DOHH2 (cell line): Measurements from ENCODE around the gene HRH1.

Experiments used
- H3F3A ChIP-seq: fragments of 200-600 bp; sonication (generic), shearing (Covaris generic); 2 replicates; pipeline ENCODE4 v1.6.0; 2016; ENCODE audit warnings: antibody characterized with exemption, mild to moderate bottlenecking; ENCODE audit not compliant: control insufficient read depth, insufficient read depth
- H3K27ac ChIP-seq: fragments of 200-600 bp; sonication (generic); 2 replicates; pipeline ENCODE4 v1.5.1; 2014; ENCODE audit warnings: low read depth, mild to moderate bottlenecking, low read length, moderate library complexity
- H3K27me3 ChIP-seq: fragments of 200-600 bp; sonication (generic); 2 replicates; pipeline ENCODE4 v1.6.1; 2014; ENCODE audit warnings: mild to moderate bottlenecking, low read length, mixed read lengths; ENCODE audit not compliant: control insufficient read depth
- H3K36me3 ChIP-seq: fragments of 200-600 bp; sonication (generic); 2 replicates; pipeline ENCODE4 v1.6.1; 2014; ENCODE audit warnings: mild to moderate bottlenecking, low read length, moderate library complexity, mixed read lengths; ENCODE audit not compliant: control insufficient read depth
- H3K4me1 ChIP-seq: fragments of 200-600 bp; sonication (generic); 2 replicates; pipeline ENCODE4 v1.6.1; 2014; ENCODE audit warnings: mild to moderate bottlenecking, low read length, mixed read lengths; ENCODE audit not compliant: control insufficient read depth
- H3K4me2 ChIP-seq: fragments of 200-600 bp; sonication (generic); 2 replicates; pipeline ENCODE4 v1.6.0; 2014; ENCODE audit warnings: mild to moderate bottlenecking, low read length, moderate library complexity
- H3K4me3 ChIP-seq: fragments of 200-600 bp; sonication (generic); 2 replicates; pipeline ENCODE4 v1.5.1; 2014; ENCODE audit warnings: mild to moderate bottlenecking, low read length, mixed read lengths
- H3K79me2 ChIP-seq: fragments of 200-600 bp; sonication (generic); 2 replicates; pipeline ENCODE4 v1.6.1; 2014; ENCODE audit warnings: mild to moderate bottlenecking, low read length, mixed read lengths; ENCODE audit not compliant: control insufficient read depth
- H3K9me2 ChIP-seq: fragments of 200-600 bp; sonication (generic); replicated peaks from 2 replicates; pipeline ENCODE4 v1.6.1; 2014; ENCODE audit warnings: mild to moderate bottlenecking, low read length, mixed read lengths; ENCODE audit not compliant: control insufficient read depth
- H3K9me3 ChIP-seq: fragments of 200-600 bp; sonication (generic); 2 replicates; pipeline ENCODE4 v1.6.1; 2014; ENCODE audit warnings: antibody characterized with exemption, low read length, mixed read lengths; ENCODE audit not compliant: control insufficient read depth, insufficient read depth
- H4K20me1 ChIP-seq: fragments of 200-600 bp; sonication (generic); 2 replicates; pipeline ENCODE4 v1.6.0; 2014; ENCODE audit warnings: low read depth, mild to moderate bottlenecking, antibody characterized with exemption, low read length, moderate library complexity; ENCODE audit not compliant: control insufficient read depth, insufficient read depth
- EZH2phosphoT487 ChIP-seq: fragments of 200-600 bp; sonication (generic); IDR thresholded peaks from 2 replicates; pipeline ENCODE4 v1.6.1; 2017; ENCODE audit warnings: borderline replicate concordance, mild to moderate bottlenecking, antibody characterized with exemption, low read length, moderate library complexity, mixed read lengths
- TF ChIP-seq, protein P1 (sequence below): fragments of 200-600 bp; sonication (generic); IDR thresholded peaks from one replicate; pipeline ENCODE4 v1.5.1; 2014; ENCODE audit warnings: antibody characterized with exemption, mild to moderate bottlenecking, low read depth, low read length; ENCODE audit not compliant: poor library complexity, severe bottlenecking

Gene HRH1

DNA sequence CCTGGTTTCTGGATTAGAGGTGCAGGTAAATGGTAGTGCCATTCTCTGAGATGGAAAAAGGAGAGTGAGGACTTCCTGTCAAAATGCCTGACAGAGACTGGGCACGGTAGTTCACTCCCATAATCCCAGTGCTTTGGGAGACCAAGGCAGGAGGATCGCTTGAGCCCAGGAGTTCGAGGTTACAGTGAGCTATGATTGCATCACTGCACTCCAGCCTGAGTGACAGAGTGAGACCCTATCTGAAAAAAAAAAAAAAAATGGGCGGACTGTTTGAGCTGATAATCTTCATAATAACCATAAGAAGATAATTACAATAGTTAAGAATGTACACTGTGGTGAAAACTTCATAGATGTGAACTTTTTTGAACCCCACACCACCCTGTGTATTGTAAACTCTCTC, 44.2 kb downstream of the HRH1 start:
- Histone ChIP-seq H3K27ac (no peak overlapping the region), H3K36me3 (no peaks in the 10 kb centered on the region), H4K20me1 (no peaks in the 10 kb centered on the region), H3K4me2 (no peak overlapping the region), H3K9me3 (no peaks in the 10 kb centered on the region), H3K4me1 (no peaks in the 10 kb centered on the region), H3K9me2 (no peaks in the 10 kb centered on the region), H3F3A (no peaks in the 10 kb centered on the region), H3K4me3 (no peak overlapping the region), H3K79me2 (no peaks in the 10 kb centered on the region), H3K27me3 (no peaks in the 10 kb centered on the region; the same call in 1 of the 2 replicates)
- TF ChIP-seq, protein P1, sequence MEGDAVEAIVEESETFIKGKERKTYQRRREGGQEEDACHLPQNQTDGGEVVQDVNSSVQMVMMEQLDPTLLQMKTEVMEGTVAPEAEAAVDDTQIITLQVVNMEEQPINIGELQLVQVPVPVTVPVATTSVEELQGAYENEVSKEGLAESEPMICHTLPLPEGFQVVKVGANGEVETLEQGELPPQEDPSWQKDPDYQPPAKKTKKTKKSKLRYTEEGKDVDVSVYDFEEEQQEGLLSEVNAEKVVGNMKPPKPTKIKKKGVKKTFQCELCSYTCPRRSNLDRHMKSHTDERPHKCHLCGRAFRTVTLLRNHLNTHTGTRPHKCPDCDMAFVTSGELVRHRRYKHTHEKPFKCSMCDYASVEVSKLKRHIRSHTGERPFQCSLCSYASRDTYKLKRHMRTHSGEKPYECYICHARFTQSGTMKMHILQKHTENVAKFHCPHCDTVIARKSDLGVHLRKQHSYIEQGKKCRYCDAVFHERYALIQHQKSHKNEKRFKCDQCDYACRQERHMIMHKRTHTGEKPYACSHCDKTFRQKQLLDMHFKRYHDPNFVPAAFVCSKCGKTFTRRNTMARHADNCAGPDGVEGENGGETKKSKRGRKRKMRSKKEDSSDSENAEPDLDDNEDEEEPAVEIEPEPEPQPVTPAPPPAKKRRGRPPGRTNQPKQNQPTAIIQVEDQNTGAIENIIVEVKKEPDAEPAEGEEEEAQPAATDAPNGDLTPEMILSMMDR, result no peak
- no peak for TF ChIP-seq EZH2phosphoT487

DNA sequence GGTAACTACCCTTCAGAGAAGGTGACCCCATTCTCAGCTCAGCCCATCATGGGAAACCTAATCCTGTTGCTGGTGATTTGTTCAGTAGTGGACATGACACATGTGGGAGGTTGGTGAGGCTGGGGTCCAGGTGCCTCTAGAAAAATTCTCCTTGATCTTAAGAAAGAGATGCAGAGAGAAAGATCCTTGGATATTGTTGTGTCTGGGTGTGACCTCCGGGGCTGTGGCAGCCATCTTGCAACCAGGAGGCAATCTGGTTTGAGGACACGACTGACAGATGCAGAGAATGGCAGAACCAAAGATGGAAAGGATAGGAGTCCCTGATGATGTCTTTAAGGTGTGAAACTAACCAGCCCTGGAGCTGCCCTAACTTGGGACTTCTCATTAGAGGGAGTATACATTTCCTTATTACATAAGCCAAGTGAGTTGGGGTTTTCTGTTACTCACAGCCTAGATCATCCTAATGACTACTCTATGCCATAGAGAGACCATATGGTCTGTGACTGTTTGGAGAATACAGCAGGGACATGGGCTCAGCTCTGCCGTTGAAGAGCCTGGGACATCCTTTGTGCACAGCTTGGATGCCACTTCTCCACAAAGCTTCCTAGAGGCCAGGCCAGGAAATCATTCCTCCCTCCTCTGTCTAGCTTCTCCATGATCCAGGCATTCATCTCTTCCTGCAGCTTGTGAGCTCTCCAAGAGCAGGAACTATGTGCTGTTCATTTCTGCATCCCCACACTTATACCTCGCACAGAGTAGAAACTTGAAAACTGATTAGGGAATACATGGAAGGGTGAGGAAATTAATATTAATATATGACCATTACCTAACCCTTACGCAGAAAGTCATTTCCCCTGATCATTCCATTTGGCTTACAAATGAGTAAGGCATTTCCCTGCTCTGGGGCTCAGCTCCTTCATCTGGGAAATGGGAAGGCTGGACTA, 45.9 kb downstream of the HRH1 start:
- TF ChIP-seq, protein P1, result no peak
- no peak for TF ChIP-seq EZH2phosphoT487
- H3K4me2 ChIP-seq, result no peak overlapping the region
- H3K4me3 ChIP-seq, result no peak overlapping the region
- no peaks in the 10 kb centered on the region for H3K9me3 ChIP-seq
- H3K36me3 ChIP-seq, result no peaks in the 10 kb centered on the region
- no peaks in the 10 kb centered on the region for H4K20me1 ChIP-seq
- no peaks in the 10 kb centered on the region for H3K79me2 ChIP-seq
- no peaks in the 10 kb centered on the region for H3K4me1 ChIP-seq
- H3K9me2 ChIP-seq, result no peaks in the 10 kb centered on the region
- no peak overlapping the region for H3K27ac ChIP-seq
- no peaks in the 10 kb centered on the region for H3F3A ChIP-seq
- no peaks in the 10 kb centered on the region for H3K27me3 ChIP-seq

DNA sequence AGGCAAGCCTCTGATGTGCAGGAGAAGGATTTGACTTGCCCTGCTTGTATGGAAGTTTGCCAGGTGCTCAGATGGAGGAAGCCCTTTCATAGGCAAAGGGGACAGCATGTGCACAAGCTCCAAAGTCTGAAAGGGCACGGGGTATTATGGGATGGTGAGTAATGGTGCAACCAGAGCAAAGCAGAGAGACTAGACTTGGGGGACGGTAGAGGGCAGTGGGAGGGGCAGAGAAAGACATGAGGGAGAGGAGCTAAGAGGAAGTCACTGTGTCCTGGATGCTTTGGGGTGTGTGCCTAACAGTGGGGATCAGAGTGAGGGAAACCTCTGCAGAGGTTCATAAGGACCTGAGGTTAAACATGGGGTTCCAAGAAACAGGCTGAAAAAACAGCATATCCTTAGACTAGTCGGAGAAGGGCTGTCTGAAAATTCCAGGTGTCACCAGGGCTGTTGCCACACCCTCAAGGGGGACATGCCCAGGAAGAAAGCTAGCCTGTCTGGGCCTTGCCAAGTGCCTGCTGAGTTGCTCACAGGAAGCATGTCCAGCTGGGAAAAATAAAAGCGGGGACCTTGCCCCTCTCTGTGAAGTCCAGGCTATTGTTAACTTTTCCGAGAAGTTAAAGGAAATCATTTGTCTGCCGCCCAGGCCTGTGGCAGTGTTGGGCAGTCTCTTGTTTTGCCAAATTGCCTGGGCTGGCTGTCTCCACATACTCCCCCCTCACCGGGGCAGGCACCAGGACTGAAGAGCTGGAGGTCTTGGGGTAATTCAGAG, 47.1 kb downstream of the HRH1 start:
- no peak overlapping the region for H3K4me2 ChIP-seq

More for the DNA sequence above, 47.1 kb downstream of the HRH1 start:
- no peaks in the 10 kb centered on the region for H3K9me3 ChIP-seq
- H3K4me1 ChIP-seq, result no peaks in the 10 kb centered on the region
- no peaks in the 10 kb centered on the region for H3K79me2 ChIP-seq
- H3F3A ChIP-seq, result no peaks in the 10 kb centered on the region
- no peak overlapping the region for H3K27ac ChIP-seq
- no peak overlapping the region for H3K4me3 ChIP-seq
- no peaks in the 10 kb centered on the region for H3K9me2 ChIP-seq
- H4K20me1 ChIP-seq, result no peaks in the 10 kb centered on the region
- no peaks in the 10 kb centered on the region for H3K27me3 ChIP-seq
- no peak for TF ChIP-seq EZH2phosphoT487
- TF ChIP-seq, protein P1, result no peak
- H3K36me3 ChIP-seq, result no peaks in the 10 kb centered on the region
